ENCODE results near the gene RBBP8NL.

DNA sequence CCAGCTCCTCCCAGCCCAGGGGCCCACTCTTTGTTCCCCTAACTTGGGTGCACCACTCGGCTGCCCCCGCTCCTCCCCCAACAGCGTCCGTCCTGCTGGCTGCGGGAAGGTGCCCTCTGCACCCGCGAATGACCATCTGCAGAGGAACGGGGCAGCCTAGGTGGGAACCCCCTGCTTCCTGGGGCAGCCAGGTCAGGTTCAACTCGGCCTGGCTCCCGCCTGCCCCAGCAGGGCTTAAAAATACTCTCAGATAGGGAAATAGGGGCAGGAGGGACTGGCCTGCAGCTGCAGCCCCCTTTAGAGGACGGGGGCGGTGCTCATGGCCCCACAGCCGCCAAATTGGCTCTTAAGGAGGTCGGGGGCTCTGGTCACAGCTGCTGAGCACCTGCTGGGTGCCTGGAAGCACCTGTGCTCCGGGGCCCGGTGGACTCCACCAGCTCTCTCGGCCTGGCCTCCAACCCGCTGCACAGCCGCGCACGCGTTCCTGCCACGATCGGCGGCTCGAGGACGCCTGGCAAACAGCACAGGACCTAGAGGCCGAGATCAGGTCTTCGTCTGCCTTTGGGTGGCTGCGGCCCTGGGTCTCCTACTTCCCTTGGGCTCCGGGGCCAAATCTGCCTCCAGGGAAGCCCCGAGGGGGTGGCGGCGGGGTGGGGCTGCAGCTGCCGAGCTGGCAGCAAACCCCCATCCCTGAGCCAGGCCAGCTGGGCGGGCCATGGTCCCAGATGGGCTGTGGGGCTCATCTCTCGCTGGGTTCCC is 59.5 kb downstream of the RBBP8NL start:
- no peak for TF ChIP-seq HDAC2 (IDR thresholded peaks at IDR 0.05)
- TF ChIP-seq CHD2 (IDR thresholded peaks at IDR 0.05; ENCODE audit: low read length, partially characterized antibody) = no peak
- TF ChIP-seq, protein P1, sequence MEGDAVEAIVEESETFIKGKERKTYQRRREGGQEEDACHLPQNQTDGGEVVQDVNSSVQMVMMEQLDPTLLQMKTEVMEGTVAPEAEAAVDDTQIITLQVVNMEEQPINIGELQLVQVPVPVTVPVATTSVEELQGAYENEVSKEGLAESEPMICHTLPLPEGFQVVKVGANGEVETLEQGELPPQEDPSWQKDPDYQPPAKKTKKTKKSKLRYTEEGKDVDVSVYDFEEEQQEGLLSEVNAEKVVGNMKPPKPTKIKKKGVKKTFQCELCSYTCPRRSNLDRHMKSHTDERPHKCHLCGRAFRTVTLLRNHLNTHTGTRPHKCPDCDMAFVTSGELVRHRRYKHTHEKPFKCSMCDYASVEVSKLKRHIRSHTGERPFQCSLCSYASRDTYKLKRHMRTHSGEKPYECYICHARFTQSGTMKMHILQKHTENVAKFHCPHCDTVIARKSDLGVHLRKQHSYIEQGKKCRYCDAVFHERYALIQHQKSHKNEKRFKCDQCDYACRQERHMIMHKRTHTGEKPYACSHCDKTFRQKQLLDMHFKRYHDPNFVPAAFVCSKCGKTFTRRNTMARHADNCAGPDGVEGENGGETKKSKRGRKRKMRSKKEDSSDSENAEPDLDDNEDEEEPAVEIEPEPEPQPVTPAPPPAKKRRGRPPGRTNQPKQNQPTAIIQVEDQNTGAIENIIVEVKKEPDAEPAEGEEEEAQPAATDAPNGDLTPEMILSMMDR (IDR thresholded peaks at IDR 0.05) = no peak
- no peak for TF ChIP-seq POLR2A (IDR thresholded peaks at IDR 0.05; ENCODE audit: low read length)
- no peak for TF ChIP-seq ZFP36 (IDR thresholded peaks at IDR 0.05; ENCODE audit: borderline replicate concordance, partially characterized antibody)
- TF ChIP-seq, protein P2, sequence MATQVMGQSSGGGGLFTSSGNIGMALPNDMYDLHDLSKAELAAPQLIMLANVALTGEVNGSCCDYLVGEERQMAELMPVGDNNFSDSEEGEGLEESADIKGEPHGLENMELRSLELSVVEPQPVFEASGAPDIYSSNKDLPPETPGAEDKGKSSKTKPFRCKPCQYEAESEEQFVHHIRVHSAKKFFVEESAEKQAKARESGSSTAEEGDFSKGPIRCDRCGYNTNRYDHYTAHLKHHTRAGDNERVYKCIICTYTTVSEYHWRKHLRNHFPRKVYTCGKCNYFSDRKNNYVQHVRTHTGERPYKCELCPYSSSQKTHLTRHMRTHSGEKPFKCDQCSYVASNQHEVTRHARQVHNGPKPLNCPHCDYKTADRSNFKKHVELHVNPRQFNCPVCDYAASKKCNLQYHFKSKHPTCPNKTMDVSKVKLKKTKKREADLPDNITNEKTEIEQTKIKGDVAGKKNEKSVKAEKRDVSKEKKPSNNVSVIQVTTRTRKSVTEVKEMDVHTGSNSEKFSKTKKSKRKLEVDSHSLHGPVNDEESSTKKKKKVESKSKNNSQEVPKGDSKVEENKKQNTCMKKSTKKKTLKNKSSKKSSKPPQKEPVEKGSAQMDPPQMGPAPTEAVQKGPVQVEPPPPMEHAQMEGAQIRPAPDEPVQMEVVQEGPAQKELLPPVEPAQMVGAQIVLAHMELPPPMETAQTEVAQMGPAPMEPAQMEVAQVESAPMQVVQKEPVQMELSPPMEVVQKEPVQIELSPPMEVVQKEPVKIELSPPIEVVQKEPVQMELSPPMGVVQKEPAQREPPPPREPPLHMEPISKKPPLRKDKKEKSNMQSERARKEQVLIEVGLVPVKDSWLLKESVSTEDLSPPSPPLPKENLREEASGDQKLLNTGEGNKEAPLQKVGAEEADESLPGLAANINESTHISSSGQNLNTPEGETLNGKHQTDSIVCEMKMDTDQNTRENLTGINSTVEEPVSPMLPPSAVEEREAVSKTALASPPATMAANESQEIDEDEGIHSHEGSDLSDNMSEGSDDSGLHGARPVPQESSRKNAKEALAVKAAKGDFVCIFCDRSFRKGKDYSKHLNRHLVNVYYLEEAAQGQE (IDR thresholded peaks at IDR 0.05) = no peak
- no peak for TF ChIP-seq FOSL2 (IDR thresholded peaks at IDR 0.05)
- no peak for TF ChIP-seq FOSL2 (CRISPR knock-in tag; IDR thresholded peaks at IDR 0.05)
- no peak for TF ChIP-seq MAZ (IDR thresholded peaks at IDR 0.05; ENCODE audit: borderline replicate concordance, low read depth, low read length)
- no peak for TF ChIP-seq MYC (IDR thresholded peaks at IDR 0.05; ENCODE audit: borderline replicate concordance, low read length)
- no peak for TF ChIP-seq JUN (IDR thresholded peaks at IDR 0.05)
- TF ChIP-seq, protein P3, sequence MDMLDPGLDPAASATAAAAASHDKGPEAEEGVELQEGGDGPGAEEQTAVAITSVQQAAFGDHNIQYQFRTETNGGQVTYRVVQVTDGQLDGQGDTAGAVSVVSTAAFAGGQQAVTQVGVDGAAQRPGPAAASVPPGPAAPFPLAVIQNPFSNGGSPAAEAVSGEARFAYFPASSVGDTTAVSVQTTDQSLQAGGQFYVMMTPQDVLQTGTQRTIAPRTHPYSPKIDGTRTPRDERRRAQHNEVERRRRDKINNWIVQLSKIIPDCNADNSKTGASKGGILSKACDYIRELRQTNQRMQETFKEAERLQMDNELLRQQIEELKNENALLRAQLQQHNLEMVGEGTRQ (IDR thresholded peaks at IDR 0.05) = no peak
- no peak for TF ChIP-seq PHF8 (IDR thresholded peaks at IDR 0.05; ENCODE audit: borderline replicate concordance, low read depth)
- TF ChIP-seq EHF (CRISPR knock-in tag; IDR thresholded peaks at IDR 0.05) = no peak
- TF ChIP-seq, protein P4, sequence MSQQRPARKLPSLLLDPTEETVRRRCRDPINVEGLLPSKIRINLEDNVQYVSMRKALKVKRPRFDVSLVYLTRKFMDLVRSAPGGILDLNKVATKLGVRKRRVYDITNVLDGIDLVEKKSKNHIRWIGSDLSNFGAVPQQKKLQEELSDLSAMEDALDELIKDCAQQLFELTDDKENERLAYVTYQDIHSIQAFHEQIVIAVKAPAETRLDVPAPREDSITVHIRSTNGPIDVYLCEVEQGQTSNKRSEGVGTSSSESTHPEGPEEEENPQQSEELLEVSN (IDR thresholded peaks at IDR 0.05; ENCODE audit: borderline replicate concordance, low read depth) = peak; percentile 81
